Small intestine (tissue), 16 donors: Measurements from ENCODE around the gene PSMC1. TPM values are rescaled to one million over a fixed set of nuclear protein-coding genes. Genes with fewer than 3 reads are reported as not detected.
"Not testable (repeated sequence)": the region's sequence is repeated elsewhere in the genome, so short reads cannot be mapped to it uniquely, and the experiment has no call there.

Experiments
- DNase-seq, 2 donors: peaks; one replicate each; pipeline versions ENCODE4 v3.0.0 to v3.0.0-alpha.2; 2013
- FAIRE-seq: peaks from 2 replicates; lab custom pipeline; 2012; peaks lifted over from hg19 to GRCh38; lab: Jason Lieb, UNC
- H3K27ac ChIP-seq, 3 donors: one replicate each; pipeline ENCODE4 v1.5.1; 2013; ENCODE audit warnings: low read length in 2 of 3, mild to moderate bottlenecking in 2 of 3, control low read depth in 1 of 3, inconsistent platforms in 1 of 3, low read depth in 1 of 3, moderate library complexity in 1 of 3
- H3K27me3 ChIP-seq, 3 donors: one replicate each; pipeline ENCODE4 v1.6.1; 2013; ENCODE audit warnings: low read length in 3 of 3, inconsistent platforms in 1 of 3; ENCODE audit not compliant: control insufficient read depth in 3 of 3, insufficient read depth in 3 of 3
- H3K36me3 ChIP-seq, 3 donors: one replicate each; pipeline ENCODE4 v1.6.1; 2013; ENCODE audit warnings: low read length in 3 of 3, inconsistent platforms in 1 of 3, low read depth in 1 of 3, mild to moderate bottlenecking in 1 of 3, moderate library complexity in 1 of 3; ENCODE audit not compliant: control insufficient read depth in 3 of 3, insufficient read depth in 2 of 3
- H3K4me1 ChIP-seq, 3 donors: one replicate each; pipeline ENCODE4 v1.6.1; 2013; ENCODE audit warnings: low read length in 2 of 3, inconsistent platforms in 1 of 3, low read depth in 1 of 3, mild to moderate bottlenecking in 1 of 3, moderate library complexity in 1 of 3; ENCODE audit not compliant: control insufficient read depth in 3 of 3, insufficient read depth in 2 of 3
- H3K4me3 ChIP-seq, 3 donors: one replicate each; pipeline ENCODE4 v1.5.1; 2013; ENCODE audit warnings: low read length in 3 of 3, control low read depth in 1 of 3, inconsistent platforms in 1 of 3, low read depth in 1 of 3, mild to moderate bottlenecking in 1 of 3, moderate library complexity in 1 of 3
- H3K9me3 ChIP-seq, 2 donors: one replicate each; pipeline ENCODE4 v1.6.1; 2013; ENCODE audit warnings: low read depth in 1 of 2, low read length in 1 of 2; ENCODE audit not compliant: control insufficient read depth in 2 of 2, insufficient read depth in 1 of 2
- WGBS, 3 donors: extraction: QIAGEN DNeasy Blood & Tissue Kit; methylation state at CpG; one replicate each; pipeline ENCODE4 v1.1.7; 2013; 5-methylcytosine and 5-hydroxymethylcytosine counted together
- long read RNA-seq, 10 donors: transcript quantifications; one replicate each; lab custom pipeline, GENCODE V29; 2026
- polyA plus RNA-seq, 4 donors: library from polyadenylated mRNA; stranded (reverse) in 3 of 4; unstranded in 1 of 4; fragments of 200-250 nt in 3 of 4; fragments of 120-200 nt in 1 of 4; gene quantifications; one replicate each; pipeline versions ENCODE4 v1.2.1 to v1.2.3, GENCODE V29; 2013
- donor health status: healthy with polysubstance abuse.
- donor health status: control.
- donor health status: control.
- donor health status: Bipolar disorder and iron deficiency.
- donor health status: healthy.

Gene PSMC1
- polyA plus RNA-seq, result 100 to 1,000 TPM in 3 of 4 donors, 10 to 100 TPM in 1; 85.0 to 172 (median 127) TPM
- long read RNA-seq, donor 1, result 0 reads
- long read RNA-seq, donor 2, full-length matches to known transcripts, result 12 of 19 reads
- long read RNA-seq, donor 2, partial matches to known transcripts, result 0 of 19 reads
- long read RNA-seq, donor 2, other reads (novel, unspliced or antisense), result 7 of 19 reads
- long read RNA-seq, donor 3, full-length matches to known transcripts, result 11 of 41 reads
- long read RNA-seq, donor 3, partial matches to known transcripts, result 30 of 41 reads
- long read RNA-seq, donor 3, other reads (novel, unspliced or antisense), result 0 of 41 reads
- long read RNA-seq, donor 4, full-length matches to known transcripts, result 1 of 1 reads
- long read RNA-seq, donor 4, partial matches to known transcripts, result 0 of 1 reads
- long read RNA-seq, donor 4, other reads (novel, unspliced or antisense), result 0 of 1 reads
- long read RNA-seq, donor 5, full-length matches to known transcripts, result 4 of 4 reads
- long read RNA-seq, donor 5, partial matches to known transcripts, result 0 of 4 reads
- long read RNA-seq, donor 5, other reads (novel, unspliced or antisense), result 0 of 4 reads
- long read RNA-seq, donor 6, full-length matches to known transcripts, result 17 of 31 reads
- long read RNA-seq, donor 6, partial matches to known transcripts, result 14 of 31 reads
- long read RNA-seq, donor 6, other reads (novel, unspliced or antisense), result 0 of 31 reads
- long read RNA-seq, donor 7, result 0 reads
- long read RNA-seq, donor 8, full-length matches to known transcripts, result 2 of 2 reads
- long read RNA-seq, donor 8, partial matches to known transcripts, result 0 of 2 reads
- long read RNA-seq, donor 8, other reads (novel, unspliced or antisense), result 0 of 2 reads
- long read RNA-seq, donor 9, full-length matches to known transcripts, result 6 of 6 reads
- long read RNA-seq, donor 9, partial matches to known transcripts, result 0 of 6 reads
- long read RNA-seq, donor 9, other reads (novel, unspliced or antisense), result 0 of 6 reads
- long read RNA-seq, donor 10, full-length matches to known transcripts, result 36 of 71 reads
- long read RNA-seq, donor 10, partial matches to known transcripts, result 35 of 71 reads
- long read RNA-seq, donor 10, other reads (novel, unspliced or antisense), result 0 of 71 reads

- DNase-seq, result peak; percentile 91 to 96
- no peaks in the 10 kb centered on the region for H3K9me3 ChIP-seq
- no peak for FAIRE-seq
- peak within 1 kb of the TSS; percentile 2 to 88 (median 42) for H3K27ac ChIP-seq
- peak within 1 kb of the TSS; percentile 75 to 94 (median 90) for H3K4me3 ChIP-seq
- H3K4me1 ChIP-seq, result peaks cover 0 to 7% (median 5%) of the 10 kb centered on the region in 3 donors
- 0 to 1% (median 0%) methylated on average over 55 of the region's 55 CpGs for WGBS, 3 donors
- peaks cover 0 to 9% (median 4%) of the 10 kb centered on the region in 3 donors for H3K36me3 ChIP-seq
- H3K27me3 ChIP-seq, result peaks cover 0 to 7% (median 0%) of the 10 kb centered on the region in 3 donors
Observed at GRCh38 chr14:90256354-90257131, at the start of gene PSMC1. Gene PSMC1 (plus strand): TSS chr14:90256553. CDS start chr14:90256598, 45 bp downstream.

- FAIRE-seq, result no peak
- Histone ChIP-seq H3K9me3 (peaks cover 2 to 20% of the 10 kb centered on the region in 2 donors), H3K4me3 (no peak overlapping the region), H3K27me3 (no peaks in the 10 kb centered on the region), H3K4me1 (no peaks in the 10 kb centered on the region), H3K36me3 (no peaks in the 10 kb centered on the region), H3K27ac (no peak overlapping the region)
- DNase-seq, result no peak
- WGBS, 3 donors, result 79 to 87% (median 83%) methylated on average over 7 of the region's 7 CpGs
Observed at GRCh38 chr14:90213099-90213748, 43.1 kb upstream of the PSMC1 start.

- Histone ChIP-seq H3K9me3 (no peaks in the 10 kb centered on the region), H3K4me1 (no peaks in the 10 kb centered on the region), H3K36me3 (no peaks in the 10 kb centered on the region), H3K4me3 (no peak overlapping the region), H3K27ac (no peak overlapping the region), H3K27me3 (no peaks in the 10 kb centered on the region)
- DNase-seq (no peak), FAIRE-seq (no peak)
- 79 to 85% (median 84%) methylated on average over 4 of the region's 4 CpGs for WGBS, 3 donors
Observed at GRCh38 chr14:90228478-90228877, 27.9 kb upstream of the PSMC1 start.

- FAIRE-seq, H3K27ac ChIP-seq, H3K4me3 ChIP-seq, DNase-seq, H3K9me3 ChIP-seq, H3K27me3 ChIP-seq, H3K4me1 ChIP-seq, H3K36me3 ChIP-seq: not testable (repeated sequence)
- 93 to 100% (median 100%) methylated on average over 1 of the region's 1 CpG for whole genome bisulfite sequencing, 3 donors
Observed at GRCh38 chr14:90229942-90230341, 26.4 kb upstream of the PSMC1 start.

GRCh38 chr14:90235179-90235976 lies 21.0 kb upstream of the PSMC1 start:
- FAIRE-seq (no peak), DNase-seq (peak; percentile 47 to 73)
- Histone ChIP-seq H3K4me3 (no peak overlapping the region), H3K9me3 (peaks cover 0 to 34% of the 10 kb centered on the region in 2 donors), H3K27me3 (peaks cover 0 to 3% (median 3%) of the 10 kb centered on the region in 3 donors), H3K27ac (no peak overlapping the region), H3K36me3 (no peaks in the 10 kb centered on the region), H3K4me1 (no peaks in the 10 kb centered on the region)
- WGBS, 3 donors, result 13 to 17% (median 15%) methylated on average over 25 of the region's 25 CpGs

- H3K36me3 ChIP-seq, result no peaks in the 10 kb centered on the region
- H3K9me3 ChIP-seq, result peaks cover 0 to 44% of the 10 kb centered on the region in 2 donors
- H3K4me1 ChIP-seq, result no peaks in the 10 kb centered on the region
- H3K4me3 ChIP-seq, result no peak overlapping the region
- no peak for FAIRE-seq
- no peak overlapping the region for H3K27ac ChIP-seq
- DNase-seq, result peak in 1 of 2 donors; percentile 5
- WGBS, 3 donors, result 74 to 79% (median 75%) methylated on average over 3 of the region's 3 CpGs
- H3K27me3 ChIP-seq, result peaks cover 0 to 3% (median 3%) of the 10 kb centered on the region in 3 donors
Observed at GRCh38 chr14:90239139-90239538, 17.2 kb upstream of the PSMC1 start.

GRCh38 chr14:90242444-90242843 lies 13.9 kb upstream of the PSMC1 start:
- peaks cover 0 to 35% of the 10 kb centered on the region in 2 donors for H3K9me3 ChIP-seq
- H3K36me3 ChIP-seq, result no peaks in the 10 kb centered on the region
- no peak for FAIRE-seq
- no peak for DNase-seq
- no peak overlapping the region for H3K4me3 ChIP-seq
- peaks cover 0 to 2% (median 0%) of the 10 kb centered on the region in 3 donors for H3K27me3 ChIP-seq
- no peak overlapping the region for H3K27ac ChIP-seq
- H3K4me1 ChIP-seq, result no peaks in the 10 kb centered on the region
